T-helper 1 cell treated with Interleukin-12 subunit alpha and Interleukin-12 subunit beta and Interleukin-4 antibody, amounts not matched to agents 30 μg/mL and 1 μg/mL, for 36 hours (primary cell): ENCODE data around the gene SMG1.
"Not testable (repeated sequence)": the region's sequence is repeated elsewhere in the genome, so short reads cannot be mapped to it uniquely, and the experiment has no call there.

ENCODE experiments used
- H3K27ac Mint-ChIP-seq: one replicate; pipeline ENCODE4 v1.8.0; 2021; ENCODE audit warnings: mild to moderate bottlenecking, mixed read lengths
- H3K27me3 Mint-ChIP-seq: one replicate; pipeline ENCODE4 v1.8.0; 2021; ENCODE audit warnings: low read depth, mixed read lengths
- H3K36me3 Mint-ChIP-seq: one replicate; pipeline ENCODE4 v1.8.0; 2021; ENCODE audit warnings: low read depth, mixed read lengths
- H3K4me1 Mint-ChIP-seq: one replicate; pipeline ENCODE4 v1.8.0; 2021; ENCODE audit warnings: low read depth, mixed read lengths
- H3K4me3 Mint-ChIP-seq: one replicate; pipeline ENCODE4 v1.8.0; 2021; ENCODE audit warnings: mild to moderate bottlenecking, moderate library complexity, mixed read lengths
- H3K9me3 Mint-ChIP-seq: one replicate; pipeline ENCODE4 v1.8.0; 2021; ENCODE audit warnings: mixed read lengths

The SMG1 gene

GRCh38 chr16:18925986-18926865 is at the start of gene SMG1:
Gene SMG1 (minus strand): TSS chr16:18926408. CDS start chr16:18926041, 367 bp downstream.
- Mint-ChIP-seq H3K4me3 (peak within 1 kb of the TSS; percentile 90), H3K27ac (peak within 1 kb of the TSS; percentile 97), H3K4me1 (peaks cover 25% of the 10 kb centered on the region)
- not testable (repeated sequence) for H3K9me3 Mint-ChIP-seq, H3K27me3 Mint-ChIP-seq, H3K36me3 Mint-ChIP-seq

- H3K27me3 Mint-ChIP-seq = peaks cover 29% of the 10 kb centered on the region
- no peak overlapping the region for H3K4me3 Mint-ChIP-seq
- no peak overlapping the region for H3K27ac Mint-ChIP-seq
- no peaks in the 10 kb centered on the region for H3K9me3 Mint-ChIP-seq
- H3K4me1 Mint-ChIP-seq = peaks cover 1% of the 10 kb centered on the region
- H3K36me3 Mint-ChIP-seq = no peaks in the 10 kb centered on the region
Measured at GRCh38 chr16:18975109-18975508, 48.9 kb upstream of the SMG1 start.

- Mint-ChIP-seq H3K27me3 (peaks cover 5% of the 10 kb centered on the region), H3K36me3 (no peaks in the 10 kb centered on the region), H3K9me3 (no peaks in the 10 kb centered on the region), H3K27ac (no peak overlapping the region), H3K4me3 (no peak overlapping the region), H3K4me1 (peaks cover 7% of the 10 kb centered on the region)
Measured at GRCh38 chr16:18969855-18970240, 43.6 kb upstream of the SMG1 start.

- Mint-ChIP-seq H3K36me3 (no peaks in the 10 kb centered on the region), H3K9me3 (no peaks in the 10 kb centered on the region), H3K27ac (no peak overlapping the region), H3K4me3 (peak overlapping the region; percentile 45), H3K4me1 (peaks cover 7% of the 10 kb centered on the region), H3K27me3 (peaks cover 5% of the 10 kb centered on the region)
Measured at GRCh38 chr16:18969050-18969854, 43.0 kb upstream of the SMG1 start.

- Mint-ChIP-seq H3K27ac (no peak overlapping the region), H3K9me3 (no peaks in the 10 kb centered on the region), H3K27me3 (peaks cover 5% of the 10 kb centered on the region), H3K36me3 (no peaks in the 10 kb centered on the region), H3K4me3 (no peak overlapping the region), H3K4me1 (peaks cover 9% of the 10 kb centered on the region)
Measured at GRCh38 chr16:18966791-18967190, 40.6 kb upstream of the SMG1 start.

GRCh38 chr16:18965555-18965954 is 39.3 kb upstream of the SMG1 start:
- Mint-ChIP-seq H3K27ac (no peak overlapping the region), H3K36me3 (no peaks in the 10 kb centered on the region), H3K27me3 (peaks cover 14% of the 10 kb centered on the region), H3K4me1 (peaks cover 11% of the 10 kb centered on the region), H3K9me3 (no peaks in the 10 kb centered on the region), H3K4me3 (no peak overlapping the region)

GRCh38 chr16:18959031-18959505 is 32.9 kb upstream of the SMG1 start:
- H3K27ac Mint-ChIP-seq = no peak overlapping the region
- no peaks in the 10 kb centered on the region for H3K36me3 Mint-ChIP-seq
- no peak overlapping the region for H3K4me3 Mint-ChIP-seq
- peaks cover 14% of the 10 kb centered on the region for H3K27me3 Mint-ChIP-seq
- no peaks in the 10 kb centered on the region for H3K9me3 Mint-ChIP-seq
- H3K4me1 Mint-ChIP-seq = peaks cover 16% of the 10 kb centered on the region

GRCh38 chr16:18958621-18959029 is 32.4 kb upstream of the SMG1 start:
- H3K4me3 Mint-ChIP-seq = no peak overlapping the region
- H3K4me1 Mint-ChIP-seq = peaks cover 16% of the 10 kb centered on the region
- no peaks in the 10 kb centered on the region for H3K9me3 Mint-ChIP-seq
- H3K36me3 Mint-ChIP-seq = no peaks in the 10 kb centered on the region
- peaks cover 14% of the 10 kb centered on the region for H3K27me3 Mint-ChIP-seq
- no peak overlapping the region for H3K27ac Mint-ChIP-seq

GRCh38 chr16:18956658-18957241 is 30.5 kb upstream of the SMG1 start:
- Mint-ChIP-seq H3K4me1 (peaks cover 14% of the 10 kb centered on the region), H3K4me3 (peak overlapping the region; percentile 77), H3K27ac (peak overlapping the region; percentile 41)
- not testable (repeated sequence) for H3K36me3 Mint-ChIP-seq, H3K9me3 Mint-ChIP-seq, H3K27me3 Mint-ChIP-seq

GRCh38 chr16:18955874-18956580 is 29.8 kb upstream of the SMG1 start:
- H3K36me3 Mint-ChIP-seq, H3K9me3 Mint-ChIP-seq, H3K27me3 Mint-ChIP-seq: not testable (repeated sequence)
- H3K4me1 Mint-ChIP-seq = peaks cover 16% of the 10 kb centered on the region
- H3K4me3 Mint-ChIP-seq = peak overlapping the region; percentile 77
- H3K27ac Mint-ChIP-seq = peak overlapping the region; percentile 41

GRCh38 chr16:18953547-18953946 is 27.3 kb upstream of the SMG1 start:
- H3K27ac Mint-ChIP-seq = no peak overlapping the region

GRCh38 chr16:18950469-18951185 is 24.4 kb upstream of the SMG1 start:
- Mint-ChIP-seq H3K9me3 (no peaks in the 10 kb centered on the region), H3K27ac (no peak overlapping the region), H3K4me3 (no peak overlapping the region), H3K27me3 (no peaks in the 10 kb centered on the region), H3K36me3 (peaks cover 2% of the 10 kb centered on the region), H3K4me1 (peaks cover 22% of the 10 kb centered on the region)

More at GRCh38 chr16:18953547-18953946, 27.3 kb upstream of the SMG1 start:
- Mint-ChIP-seq H3K9me3 (no peaks in the 10 kb centered on the region), H3K4me1 (peaks cover 12% of the 10 kb centered on the region), H3K27me3 (no peaks in the 10 kb centered on the region), H3K4me3 (no peak overlapping the region), H3K36me3 (no peaks in the 10 kb centered on the region)

GRCh38 chr16:18948372-18949020 is 22.3 kb upstream of the SMG1 start:
- Mint-ChIP-seq H3K4me3 (peak overlapping the region; percentile 23), H3K36me3 (peaks cover 2% of the 10 kb centered on the region), H3K27me3 (peaks cover 3% of the 10 kb centered on the region), H3K9me3 (peaks cover 3% of the 10 kb centered on the region), H3K27ac (no peak overlapping the region), H3K4me1 (peaks cover 28% of the 10 kb centered on the region)
